SU-DHL-6 (cell line): ENCODE measurements around the gene ABHD3.

ENCODE experiments used
- H2AFZ ChIP-seq: fragments of 200-600 bp; sonication (generic); 2 replicates; pipeline ENCODE4 v1.6.1; 2014; ENCODE audit warnings: low read depth, mild to moderate bottlenecking, moderate library complexity, mixed read lengths, antibody characterized with exemption, low read length; ENCODE audit not compliant: severe bottlenecking
- H3F3A ChIP-seq: fragments of 200-600 bp; shearing (Covaris generic); 2 replicates; pipeline ENCODE4 v1.6.0; 2016; ENCODE audit warnings: antibody characterized with exemption, mild to moderate bottlenecking; ENCODE audit not compliant: insufficient read depth
- H3K27ac ChIP-seq: fragments of 200-600 bp; sonication (generic); 2 replicates; pipeline ENCODE4 v1.5.1; 2016; ENCODE audit warnings: low read depth, mild to moderate bottlenecking, low read length, moderate library complexity, mixed read lengths
- H3K27me3 ChIP-seq: fragments of 200-600 bp; sonication (generic), shearing (Covaris generic); 2 replicates; pipeline ENCODE4 v1.6.0; 2014; ENCODE audit warnings: mild to moderate bottlenecking, low read length
- H3K36me3 ChIP-seq: fragments of 200-600 bp; sonication (generic); 2 replicates; pipeline ENCODE4 v1.6.1; 2014; ENCODE audit warnings: mild to moderate bottlenecking, low read length, mixed read lengths
- H3K4me2 ChIP-seq: fragments of 300-600, 200-600 bp; shearing (Covaris generic), sonication (generic); 2 replicates; pipeline ENCODE4 v1.6.0; 2014; ENCODE audit warnings: low read length, low read depth, mild to moderate bottlenecking; ENCODE audit not compliant: poor library complexity, severe bottlenecking
- H3K4me3 ChIP-seq: fragments of 200-600 bp; sonication (generic); 2 replicates; pipeline ENCODE4 v1.5.1; 2014; ENCODE audit warnings: antibody characterized with exemption, low read length, mild to moderate bottlenecking, mixed read lengths; ENCODE audit not compliant: insufficient read depth, poor library complexity, severe bottlenecking
- H3K79me2 ChIP-seq: fragments of 200-600 bp; sonication (generic); 2 replicates; pipeline ENCODE4 v1.6.1; 2014; ENCODE audit warnings: mild to moderate bottlenecking, low read length, moderate library complexity; ENCODE audit not compliant: insufficient read depth
- H3K9ac ChIP-seq: fragments of 200-600 bp; sonication (generic); 2 replicates; pipeline ENCODE4 v1.7.0; 2014; ENCODE audit warnings: mild to moderate bottlenecking, low read length
- H3K9me2 ChIP-seq: fragments of 200-600 bp; sonication (generic); replicated peaks from 2 replicates; pipeline ENCODE4 v1.6.1; 2014; ENCODE audit warnings: low read length; ENCODE audit not compliant: insufficient read depth
- H3K9me3 ChIP-seq: fragments of 200-600 bp; sonication (generic); 2 replicates; pipeline ENCODE4 v1.6.1; 2014; ENCODE audit warnings: low read length, mixed read lengths; ENCODE audit not compliant: insufficient read depth
- H4K20me1 ChIP-seq: fragments of 200-600 bp; sonication (generic); 2 replicates; pipeline ENCODE4 v1.6.1; 2014; ENCODE audit warnings: low read depth, mild to moderate bottlenecking, antibody characterized with exemption, low read length, moderate library complexity, mixed read lengths
- CTCF ChIP-seq: fragments of 200-600 bp; sonication (generic); IDR thresholded peaks from one replicate; pipeline ENCODE4 v1.5.1; 2017; ENCODE audit warnings: antibody characterized with exemption, mild to moderate bottlenecking, low read length, moderate library complexity; ENCODE audit not compliant: insufficient read depth, poor library complexity, severe bottlenecking
- EZH2phosphoT487 ChIP-seq: fragments of 200-600 bp; sonication (generic), shearing (Covaris generic); conservative IDR thresholded peaks from 2 replicates; pipeline ENCODE4 v1.6.1; 2018; ENCODE audit warnings: mild to moderate bottlenecking, antibody characterized with exemption, low read length, moderate library complexity, mixed read lengths

The ABHD3 gene

DNA sequence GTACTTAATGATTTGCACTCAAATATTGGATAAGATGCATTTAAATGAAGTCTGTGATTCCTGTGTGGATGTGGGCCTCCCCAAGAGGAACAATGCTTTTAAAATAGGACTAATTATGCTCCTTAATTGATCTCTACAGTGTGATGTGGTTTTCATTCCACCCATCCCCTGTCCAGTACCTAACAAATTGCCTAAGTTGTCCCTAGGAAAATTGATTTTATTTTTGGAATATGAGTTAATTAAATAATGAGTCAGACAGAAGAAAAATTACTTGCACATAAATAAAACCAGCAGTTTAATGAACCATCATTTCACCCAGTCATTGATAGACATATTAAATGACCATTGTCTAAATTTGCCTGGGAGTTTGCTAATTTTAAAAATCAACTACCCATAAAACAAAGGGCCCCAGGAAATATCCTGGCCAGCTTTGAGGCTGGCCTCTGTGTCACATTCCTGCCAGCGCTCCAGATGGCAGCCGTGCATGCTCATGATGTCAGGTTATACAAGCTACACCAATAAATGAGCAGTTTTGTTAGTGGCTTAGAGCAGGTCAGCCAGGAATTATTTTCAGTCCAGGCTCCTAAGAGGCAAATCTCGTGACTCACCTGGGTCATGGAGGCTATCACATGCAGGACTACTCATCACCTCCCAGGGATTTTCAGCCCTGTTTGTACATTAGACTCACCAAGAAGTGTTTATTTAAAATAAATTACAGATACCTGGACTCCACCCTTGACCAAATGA, 31.9 kb downstream of the ABHD3 start:
- no peak for TF ChIP-seq EZH2phosphoT487
- TF ChIP-seq CTCF = no peak
- no peak overlapping the region for H3K4me2 ChIP-seq
- H3K9me2 ChIP-seq = no peaks in the 10 kb centered on the region
- no peak overlapping the region for H3K4me3 ChIP-seq
- no peak overlapping the region for H2AFZ ChIP-seq
- H3K27me3 ChIP-seq = no peaks in the 10 kb centered on the region
- H3K79me2 ChIP-seq = no peaks in the 10 kb centered on the region
- H3F3A ChIP-seq = peaks cover 6% of the 10 kb centered on the region; the same call in 1 of the 2 replicates
- H3K27ac ChIP-seq = no peak overlapping the region
- H3K36me3 ChIP-seq = peaks cover 5% of the 10 kb centered on the region; the same call in 1 of the 2 replicates
- H3K9ac ChIP-seq = no peak overlapping the region
- peaks cover 5% of the 10 kb centered on the region; the same call in 1 of the 2 replicates for H4K20me1 ChIP-seq
- no peaks in the 10 kb centered on the region for H3K9me3 ChIP-seq

- TF ChIP-seq CTCF (no peak), EZH2phosphoT487 (no peak)
- H3K79me2 ChIP-seq = no peaks in the 10 kb centered on the region
- H3K27me3 ChIP-seq = no peaks in the 10 kb centered on the region
- H3K9ac ChIP-seq = no peak overlapping the region
- no peak overlapping the region for H3K27ac ChIP-seq
- no peaks in the 10 kb centered on the region for H3K9me2 ChIP-seq
- H3K36me3 ChIP-seq = peaks cover 5% of the 10 kb centered on the region; the same call in 1 of the 2 replicates
- no peaks in the 10 kb centered on the region for H3K9me3 ChIP-seq
- peaks cover 6% of the 10 kb centered on the region; the same call in 1 of the 2 replicates for H3F3A ChIP-seq
- H3K4me2 ChIP-seq = no peak overlapping the region
- H2AFZ ChIP-seq = no peak overlapping the region
- peaks cover 5% of the 10 kb centered on the region; the same call in 1 of the 2 replicates for H4K20me1 ChIP-seq
- no peak overlapping the region for H3K4me3 ChIP-seq
These were observed 34.8 kb downstream of the ABHD3 start for GRCh38 chr18:21669736-21670285.

- TF ChIP-seq CTCF (no peak), EZH2phosphoT487 (no peak)
- Histone ChIP-seq H4K20me1 (no peaks in the 10 kb centered on the region), H2AFZ (no peak overlapping the region), H3K36me3 (peaks cover 16% of the 10 kb centered on the region), H3K9me2 (no peaks in the 10 kb centered on the region), H3K27ac (no peak overlapping the region), H3F3A (no peaks in the 10 kb centered on the region; the same call in 1 of the 2 replicates), H3K9me3 (no peaks in the 10 kb centered on the region), H3K9ac (no peak overlapping the region), H3K79me2 (no peaks in the 10 kb centered on the region), H3K4me3 (no peak overlapping the region), H3K4me2 (no peak overlapping the region), H3K27me3 (no peaks in the 10 kb centered on the region)
These were observed 40.5 kb downstream of the ABHD3 start for GRCh38 chr18:21664069-21664468.
